Fibroblast of the aortic adventitia (primary cell): ENCODE results near the gene PTPA. TPM values are rescaled to one million over a fixed set of nuclear protein-coding genes. Genes with fewer than 3 reads are reported as not detected.

ENCODE experiments used
- DNase-seq: peaks from one replicate; pipeline ENCODE4 v3.0.0-alpha.2; 2010; ENCODE audit warnings: low read depth
- H3K4me3 ChIP-seq: 2 replicates; pipeline ENCODE4 v1.5.1; 2011; ENCODE audit warnings: low read depth, mild to moderate bottlenecking, control low read depth, low read length, moderate library complexity
- CTCF ChIP-seq: IDR thresholded peaks from 2 replicates; pipeline ENCODE4 v1.5.1; 2011; ENCODE audit warnings: mild to moderate bottlenecking, low read length, control low read depth, inconsistent platforms; ENCODE audit not compliant: insufficient read depth
- total RNA-seq: library from RNA; depleted of rRNA; stranded (reverse); fragments of >200 nt; gene quantifications from 2 replicates; pipeline ENCODE4 v1.2.3, GENCODE V29; 2012; ENCODE audit warnings: low replicate concordance

The PTPA gene
- total RNA-seq, 1 donor: 91.5 TPM

GRCh38 chr9:129095908-129096307 lies 15.3 kb upstream of the PTPA start:
- no peak for TF ChIP-seq CTCF
- no peak for DNase-seq
- H3K4me3 ChIP-seq: no peak overlapping the region

GRCh38 chr9:129097671-129098306 lies 13.4 kb upstream of the PTPA start:
- TF ChIP-seq CTCF: no peak
- DNase-seq: no peak
- no peak overlapping the region for H3K4me3 ChIP-seq

- no peak overlapping the region for H3K4me3 ChIP-seq
- no peak for DNase-seq
- no peak for TF ChIP-seq CTCF
These were observed 12.9 kb upstream of the PTPA start for GRCh38 chr9:129098328-129098727.

- DNase-seq: no peak
- TF ChIP-seq CTCF: no peak
- H3K4me3 ChIP-seq: no peak overlapping the region
These were observed 10.6 kb upstream of the PTPA start for GRCh38 chr9:129100383-129101169.

- no peak for TF ChIP-seq CTCF
- DNase-seq: no peak
- H3K4me3 ChIP-seq: no peak overlapping the region
These were observed 9.9 kb upstream of the PTPA start for GRCh38 chr9:129101279-129101678.

GRCh38 chr9:129102095-129102525 lies 9.1 kb upstream of the PTPA start:
- H3K4me3 ChIP-seq: no peak overlapping the region
- DNase-seq: no peak
- TF ChIP-seq CTCF: no peak
